Midbrain (tissue), 1 donor: ENCODE data around the gene TIGD6.
"Not testable (repeated sequence)": the region's sequence is repeated elsewhere in the genome, so short reads cannot be mapped to it uniquely, and the experiment has no call there.

Source experiments
- DNase-seq: peaks from one replicate; lab custom pipeline; 2025; lab: John Stamatoyannopoulos, UW

The TIGD6 gene

GRCh38 chr5:149975409-149975808 is 25.0 kb downstream of the TIGD6 start:
- DNase-seq, result no peak

- no peak for DNase-seq
Measured at GRCh38 chr5:149969181-149969930, 31.1 kb downstream of the TIGD6 start.

- no peak for DNase-seq
Measured at GRCh38 chr5:149966946-149967345, 33.5 kb downstream of the TIGD6 start.

DNA sequence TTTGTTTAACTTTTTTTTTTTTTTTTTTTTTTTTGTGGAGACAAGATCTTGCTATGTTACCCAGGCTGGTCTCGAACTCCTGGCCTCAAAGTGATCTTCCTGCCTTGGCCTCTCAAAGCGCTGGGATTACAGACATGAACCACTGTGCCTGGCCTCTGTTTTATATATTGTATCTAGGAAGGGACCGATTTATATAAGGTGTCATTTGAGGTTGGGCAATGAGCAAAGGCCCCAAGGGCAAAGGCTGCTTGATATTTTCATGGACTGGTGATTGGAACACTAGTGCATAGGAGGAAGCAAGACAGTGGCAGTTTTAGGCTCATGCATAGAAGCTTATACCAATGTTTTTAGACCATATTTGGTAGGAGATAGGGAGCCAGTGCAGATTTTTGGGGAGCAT is 36.7 kb downstream of the TIGD6 start:
- no peak for DNase-seq

- DNase-seq, result no peak
Measured at GRCh38 chr5:149962601-149963300, 37.7 kb downstream of the TIGD6 start.

GRCh38 chr5:149961957-149962409 is 38.5 kb downstream of the TIGD6 start:
- DNase-seq, result peak; percentile 12

DNA sequence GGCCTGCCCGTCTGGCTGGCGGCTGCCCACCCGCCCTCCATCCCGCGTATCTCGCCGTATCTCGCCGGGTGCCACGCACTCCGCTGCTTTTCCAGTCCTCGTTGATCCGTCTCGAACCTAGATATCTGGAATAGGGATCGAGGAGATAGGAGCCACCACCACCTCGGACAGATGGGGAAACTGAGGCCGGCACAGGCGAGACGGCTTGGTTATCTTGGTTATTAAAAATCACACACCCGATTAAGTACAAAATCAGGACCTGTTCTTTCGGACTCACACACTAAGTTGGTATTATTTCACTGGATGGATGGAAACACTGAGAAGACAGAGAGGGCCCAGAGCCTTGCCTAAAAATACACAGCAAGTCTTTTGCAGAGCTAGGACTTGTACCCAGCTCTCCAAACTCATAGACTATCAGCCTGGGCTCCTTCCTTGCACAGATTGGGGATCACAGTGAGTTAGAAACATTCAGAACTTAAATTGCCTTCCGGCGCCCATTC is 39.2 kb downstream of the TIGD6 start:
- DNase-seq, result peak; percentile 47

- DNase-seq, result peak; percentile 98
Measured at GRCh38 chr5:149960272-149961185, 39.9 kb downstream of the TIGD6 start, which contains the start of gene SLC26A2. Gene SLC26A2 (plus strand): TSS chr5:149960758. CDS start chr5:149977653, 16,895 bp downstream.

- peak; percentile 20 for DNase-seq
Measured at GRCh38 chr5:149959406-149960236, 40.8 kb downstream of the TIGD6 start.

DNA sequence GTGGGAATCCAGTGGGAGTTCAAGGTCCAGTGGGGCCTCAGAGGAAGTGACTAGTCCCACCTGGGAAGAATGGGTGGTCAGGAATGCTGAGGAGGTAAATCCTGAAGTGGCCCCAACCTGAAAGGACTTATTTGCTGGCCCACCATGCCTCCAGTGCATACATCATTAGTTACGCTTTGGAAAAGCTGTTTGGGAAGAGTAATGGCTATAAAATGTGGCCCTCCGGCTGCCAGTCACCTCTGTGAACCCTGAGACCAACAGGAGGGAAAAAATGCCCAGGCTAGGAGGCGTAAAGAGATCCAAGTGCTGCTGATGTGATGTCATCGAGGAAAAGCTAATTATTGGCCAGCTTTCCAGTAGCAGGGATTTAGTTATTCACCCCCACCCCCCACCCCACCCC is 42.6 kb downstream of the TIGD6 start:
- no peak for DNase-seq

DNA sequence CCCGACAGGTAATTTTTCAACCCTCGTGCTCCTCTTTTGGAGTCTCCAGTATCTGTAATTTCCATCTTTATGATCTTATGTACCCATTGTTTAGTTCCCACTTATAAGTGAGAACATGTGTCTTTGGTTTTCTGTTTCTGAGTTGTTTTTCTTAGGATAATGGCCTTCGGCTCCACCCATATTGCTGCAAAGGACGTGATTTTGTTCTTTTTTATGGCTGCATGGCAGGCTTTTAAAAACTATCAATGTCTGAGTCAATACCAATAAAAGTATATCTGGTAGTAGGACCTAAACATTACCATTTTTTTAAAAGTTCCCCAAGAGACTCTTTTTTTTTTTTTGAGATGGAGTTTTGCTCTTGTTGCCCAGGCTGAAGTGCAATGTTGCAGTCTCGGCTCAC is 43.8 kb downstream of the TIGD6 start:
- DNase-seq, result no peak

GRCh38 chr5:149954798-149955197 is 45.7 kb downstream of the TIGD6 start:
- no peak for DNase-seq

- DNase-seq, result no peak
Measured at GRCh38 chr5:149953436-149954121, 46.9 kb downstream of the TIGD6 start.

- DNase-seq, result no peak
Measured at GRCh38 chr5:149951138-149951749, 49.2 kb downstream of the TIGD6 start.

GRCh38 chr5:149948993-149949392 is 51.5 kb downstream of the TIGD6 start:
- no peak for DNase-seq

DNA sequence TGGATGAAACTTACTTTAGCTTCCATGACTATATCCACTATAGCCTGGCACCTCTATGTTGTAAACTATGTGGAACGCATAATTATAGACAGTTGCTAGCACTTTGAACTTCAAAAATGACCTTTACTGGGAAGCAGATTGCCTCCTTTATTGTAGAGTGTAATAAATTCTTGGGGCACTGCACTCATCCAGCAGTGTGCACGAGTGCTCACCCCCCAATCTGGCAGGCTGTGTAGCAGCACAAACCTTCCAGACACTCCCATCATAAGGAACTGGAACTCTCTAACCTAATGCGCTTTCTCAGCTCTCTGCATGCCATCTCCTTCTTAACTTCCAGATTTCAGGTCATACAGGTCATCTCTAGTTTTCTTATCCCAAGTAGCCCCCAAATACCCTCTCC is 54.3 kb downstream of the TIGD6 start:
- DNase-seq, result no peak

DNA sequence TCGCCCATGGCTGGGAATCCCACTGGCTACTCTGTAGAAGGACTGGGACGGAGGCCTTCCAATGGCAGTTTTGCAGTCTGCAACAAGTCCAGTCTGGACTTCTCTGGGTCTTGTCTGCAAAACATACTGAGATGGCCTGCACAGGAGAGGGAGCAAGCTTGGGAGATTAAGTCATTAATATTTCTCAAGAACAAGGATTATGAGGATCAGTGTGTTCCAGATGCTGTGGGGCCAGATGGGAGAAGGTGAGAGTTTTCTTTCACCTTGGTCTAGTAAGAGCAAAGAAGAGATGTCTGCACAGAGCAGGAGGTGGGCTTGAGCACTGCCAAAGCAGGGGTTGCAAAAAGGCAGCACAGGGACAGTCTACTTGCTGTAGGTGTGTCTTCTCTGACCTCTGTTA is 55.8 kb downstream of the TIGD6 start, which contains the start of gene PDE6A:
TSS of gene PDE6A (minus strand) at position 128 of the 400 bp plus-strand sequence. CDS start at position 8, 120 bp downstream.
- DNase-seq, result no peak

DNA sequence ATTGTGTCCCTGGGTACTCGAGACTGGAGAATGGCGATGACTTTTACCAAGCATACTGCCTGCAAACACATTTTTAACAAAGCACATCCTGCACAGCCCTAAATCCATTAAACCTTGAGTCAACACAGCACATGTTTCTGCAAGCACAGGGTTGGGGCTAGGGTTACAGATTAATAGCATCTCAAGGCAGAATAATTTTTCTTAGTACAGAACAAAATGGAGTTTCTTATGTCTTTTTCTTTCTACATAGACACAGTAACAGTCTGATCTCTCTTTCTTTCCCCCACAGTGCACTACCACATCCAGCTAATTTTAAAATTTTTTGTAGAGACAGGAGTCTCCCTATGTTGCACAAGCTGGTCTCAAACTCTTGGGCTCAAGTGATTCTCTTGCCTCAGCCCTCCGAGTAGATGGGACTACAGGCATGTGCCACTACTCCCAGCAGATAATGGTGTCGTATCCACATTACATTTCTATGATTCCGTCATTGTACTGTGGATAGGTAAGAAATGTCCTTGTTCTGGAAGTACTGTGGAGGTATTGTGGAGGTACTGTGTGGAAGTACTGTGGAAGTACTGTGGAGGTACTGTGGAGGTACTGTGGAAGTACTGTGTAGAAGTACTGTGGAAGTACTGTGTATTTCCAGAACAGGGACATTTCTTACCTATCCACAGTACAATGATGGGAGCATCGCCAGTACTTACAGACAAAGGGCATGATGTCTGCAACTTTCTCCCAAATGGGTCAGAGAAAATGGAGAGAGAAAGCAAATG is 57.1 kb downstream of the TIGD6 start:
- not testable (repeated sequence) for DNase-seq
